Peyer's patch (tissue), 4 donors: ENCODE results near the gene DBNL.

Source experiments
- POLR2A ChIP-seq, 2 donors: fragments of 450-650 bp; IDR thresholded peaks; one replicate each; pipeline ENCODE4 v1.5.1; 2017; ENCODE audit warnings: antibody characterized with exemption in 2 of 2, mild to moderate bottlenecking in 2 of 2, moderate library complexity in 2 of 2
- TF ChIP-seq, protein P1 (sequence below), 6 experiments: fragments of 450-650 bp in 4 of 6; fragments of 200-600 bp in 2 of 6; sonication (generic) in 1 of 6; IDR thresholded peaks; one replicate each; pipeline ENCODE4 v1.5.1; 2017 to 2019; ENCODE audit warnings: antibody characterized with exemption in 6 of 6, mild to moderate bottlenecking in 3 of 6, moderate library complexity in 1 of 6

DNA sequence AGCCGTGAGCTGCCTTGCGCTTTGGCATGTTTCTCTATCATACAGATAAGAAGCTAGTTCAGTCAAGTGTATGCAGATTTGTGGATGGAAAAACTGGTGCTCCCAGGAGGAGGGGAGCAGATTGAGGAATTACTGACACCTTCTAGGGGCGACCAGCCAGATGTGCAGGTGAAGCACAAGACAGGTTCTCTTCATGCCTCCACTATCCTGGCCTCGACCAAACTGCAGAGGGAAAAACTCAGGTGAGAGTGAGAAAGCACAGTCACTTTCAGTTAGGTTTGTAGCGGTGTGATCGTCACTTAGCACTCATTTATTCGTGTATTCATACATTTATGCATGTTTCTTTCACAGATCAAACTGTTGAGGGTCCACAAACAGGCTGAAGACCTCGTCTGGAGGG, 600 bp upstream of the DBNL start:
- TF ChIP-seq, protein P1, sequence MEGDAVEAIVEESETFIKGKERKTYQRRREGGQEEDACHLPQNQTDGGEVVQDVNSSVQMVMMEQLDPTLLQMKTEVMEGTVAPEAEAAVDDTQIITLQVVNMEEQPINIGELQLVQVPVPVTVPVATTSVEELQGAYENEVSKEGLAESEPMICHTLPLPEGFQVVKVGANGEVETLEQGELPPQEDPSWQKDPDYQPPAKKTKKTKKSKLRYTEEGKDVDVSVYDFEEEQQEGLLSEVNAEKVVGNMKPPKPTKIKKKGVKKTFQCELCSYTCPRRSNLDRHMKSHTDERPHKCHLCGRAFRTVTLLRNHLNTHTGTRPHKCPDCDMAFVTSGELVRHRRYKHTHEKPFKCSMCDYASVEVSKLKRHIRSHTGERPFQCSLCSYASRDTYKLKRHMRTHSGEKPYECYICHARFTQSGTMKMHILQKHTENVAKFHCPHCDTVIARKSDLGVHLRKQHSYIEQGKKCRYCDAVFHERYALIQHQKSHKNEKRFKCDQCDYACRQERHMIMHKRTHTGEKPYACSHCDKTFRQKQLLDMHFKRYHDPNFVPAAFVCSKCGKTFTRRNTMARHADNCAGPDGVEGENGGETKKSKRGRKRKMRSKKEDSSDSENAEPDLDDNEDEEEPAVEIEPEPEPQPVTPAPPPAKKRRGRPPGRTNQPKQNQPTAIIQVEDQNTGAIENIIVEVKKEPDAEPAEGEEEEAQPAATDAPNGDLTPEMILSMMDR (IDR thresholded peaks at IDR 0.05): no peak
- no peak for TF ChIP-seq POLR2A (IDR thresholded peaks at IDR 0.05)
